NCI-H345 (cell line): Measurements from ENCODE around the gene OSBPL2.

Source experiments
- DNase-seq: peaks from one replicate; lab custom pipeline; 2025; lab: John Stamatoyannopoulos, UW

The OSBPL2 gene

DNA sequence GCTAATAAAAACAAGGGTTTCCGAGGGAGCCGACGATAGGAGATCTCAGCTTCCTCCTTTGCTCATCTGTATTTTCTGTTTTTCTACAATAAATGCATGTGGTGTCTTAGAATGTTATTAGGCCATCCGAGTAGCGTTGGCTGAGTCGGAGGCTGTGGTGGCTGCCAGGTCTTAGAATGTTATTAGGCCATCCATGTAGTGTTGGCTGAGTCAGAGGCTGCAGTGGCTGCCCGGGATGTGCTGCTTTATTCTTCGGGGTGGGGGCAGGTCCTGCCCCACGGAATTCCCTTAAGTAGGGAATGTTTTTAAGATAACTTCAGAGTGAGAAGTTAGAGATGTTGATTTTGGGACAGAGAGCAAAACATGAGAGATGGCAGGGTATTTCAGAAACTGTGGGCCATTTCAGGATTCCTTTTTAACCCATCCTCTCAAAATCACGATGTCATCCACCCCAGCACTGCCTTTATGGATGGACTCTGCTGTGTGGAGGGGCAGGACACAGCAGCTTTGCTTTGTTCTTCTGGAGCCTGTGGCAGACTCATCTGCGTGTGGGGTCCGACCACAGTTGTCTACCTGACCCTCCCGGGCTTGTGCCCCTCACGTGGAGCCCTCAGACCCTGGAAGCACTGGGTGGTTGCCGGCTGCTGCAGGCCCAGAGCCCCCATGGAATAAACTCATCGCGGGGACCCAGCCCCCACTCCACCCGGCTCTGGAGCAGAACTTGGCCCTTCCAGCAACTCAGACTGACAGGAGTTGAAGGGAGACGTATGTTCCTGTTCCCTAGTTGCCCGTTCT, 20.4 kb downstream of the OSBPL2 start:
- no peak for DNase-seq

- DNase-seq, result no peak
Observed at GRCh38 chr20:62259294-62259565, 20.9 kb downstream of the OSBPL2 start.

DNA sequence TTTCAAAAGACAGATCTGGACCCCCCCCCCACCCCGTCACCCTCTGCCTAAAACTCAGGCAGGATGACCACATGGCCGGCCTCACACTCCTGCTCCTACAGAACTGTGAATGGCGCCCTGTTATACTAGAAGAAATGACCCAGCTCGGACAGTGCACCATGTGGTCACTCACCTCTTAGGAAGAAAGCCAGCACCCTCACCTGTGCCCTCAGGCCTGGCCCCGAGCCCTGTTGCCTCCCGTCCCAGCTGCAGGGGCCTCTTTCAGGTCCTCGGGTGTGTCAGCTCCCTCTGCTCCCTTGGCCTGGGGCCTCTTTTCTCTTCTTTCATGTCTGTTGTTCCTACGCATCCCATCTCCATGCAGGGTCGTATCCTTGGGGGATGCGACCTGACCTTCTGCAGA, 23.7 kb downstream of the OSBPL2 start:
- DNase-seq, result no peak

DNA sequence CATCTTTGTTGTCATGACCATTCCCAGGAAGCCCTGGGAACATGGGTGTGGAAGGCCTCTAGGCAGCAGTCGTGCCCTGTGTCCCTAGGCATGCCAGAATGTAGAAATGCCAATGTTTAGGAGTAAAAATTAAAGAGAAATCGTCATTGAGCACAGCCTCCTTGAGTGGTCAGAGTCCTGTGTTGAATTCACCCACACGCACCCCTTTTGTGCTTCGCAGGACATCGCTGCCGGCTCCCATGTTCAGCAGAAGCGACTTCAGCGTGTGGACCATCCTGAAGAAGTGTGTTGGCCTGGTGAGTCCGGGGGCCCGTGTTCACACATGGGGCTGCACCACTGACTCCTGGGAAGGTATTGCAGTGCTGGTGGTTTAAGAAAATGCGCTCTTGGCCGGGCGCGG, 25.1 kb downstream of the OSBPL2 start:
- DNase-seq, result no peak

DNA sequence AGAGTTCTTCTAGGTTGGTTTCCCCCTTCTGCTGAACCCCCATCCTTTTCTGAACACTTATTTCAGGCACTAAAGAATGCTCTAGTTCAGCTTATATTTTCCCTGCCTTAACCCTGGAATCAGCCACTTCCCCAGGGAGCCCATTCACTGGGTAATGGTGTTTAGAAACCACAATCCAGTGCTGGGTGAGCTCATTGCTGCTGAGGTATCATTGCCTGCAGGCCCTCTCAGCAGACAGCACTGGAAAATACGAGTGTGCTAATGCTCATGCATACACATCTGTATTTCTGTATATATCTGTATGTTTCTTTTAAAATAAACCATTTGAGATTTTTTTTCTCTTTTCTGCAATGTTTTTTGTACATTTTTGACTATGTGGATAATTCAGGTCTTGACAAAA, 27.0 kb downstream of the OSBPL2 start:
- DNase-seq, result no peak

GRCh38 chr20:62266340-62266739, 28.0 kb downstream of the OSBPL2 start:
- DNase-seq, result no peak

DNA sequence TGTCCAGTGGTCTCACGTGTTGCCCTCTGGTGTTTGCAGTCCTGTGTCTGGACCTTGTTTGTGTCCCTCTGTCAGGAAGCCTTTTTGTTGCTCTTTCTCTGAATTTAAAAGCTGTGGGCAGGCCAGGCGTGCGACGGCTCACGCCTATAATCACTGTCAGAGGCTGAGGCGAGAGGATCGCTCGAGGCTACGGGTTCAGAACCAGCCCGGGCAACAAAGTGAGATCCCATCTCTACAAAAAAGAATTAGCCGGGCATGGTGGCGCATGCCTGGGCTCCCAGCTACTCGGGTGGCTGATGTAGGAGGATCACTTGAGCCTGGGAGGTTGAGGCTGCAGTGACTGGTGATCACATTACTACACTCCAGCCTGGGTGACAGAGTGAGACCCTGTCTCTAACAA, 28.5 kb downstream of the OSBPL2 start:
- DNase-seq, result no peak

- DNase-seq, result no peak
Observed at GRCh38 chr20:62267543-62267942, 29.2 kb downstream of the OSBPL2 start.

DNA sequence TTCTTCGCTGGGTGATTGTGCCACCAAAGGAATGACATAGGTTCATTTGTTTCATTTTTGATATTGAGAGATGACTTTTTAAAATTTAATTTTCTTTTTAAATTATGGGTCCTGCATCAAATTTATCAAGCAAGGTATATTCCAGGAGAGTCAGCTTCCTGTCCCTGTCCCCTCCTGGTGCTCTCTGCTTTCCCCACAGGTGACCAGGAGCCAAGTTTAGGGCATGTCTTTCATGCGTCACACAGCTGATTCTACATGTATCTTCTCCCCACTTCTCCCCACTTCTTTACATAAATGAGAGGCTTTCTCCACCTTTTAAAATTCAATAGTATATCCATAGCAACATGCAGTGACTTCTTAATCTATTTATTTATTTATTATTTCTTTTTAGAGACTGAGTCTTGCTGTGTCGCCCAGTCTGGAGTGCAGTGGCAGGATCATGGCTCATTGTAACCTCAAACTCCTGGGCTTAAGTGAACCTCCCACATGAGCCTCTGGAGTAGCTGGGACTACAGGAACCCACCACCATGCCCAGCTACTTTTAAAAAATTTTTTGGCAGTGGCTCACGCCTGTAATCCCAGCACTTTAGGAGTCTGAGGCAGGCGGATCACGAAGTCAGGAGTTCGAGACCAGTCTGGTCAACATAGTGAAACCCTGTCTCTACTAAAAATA, 30.0 kb downstream of the OSBPL2 start:
- no peak for DNase-seq

GRCh38 chr20:62269378-62269777, 31.1 kb downstream of the OSBPL2 start:
- no peak for DNase-seq

DNA sequence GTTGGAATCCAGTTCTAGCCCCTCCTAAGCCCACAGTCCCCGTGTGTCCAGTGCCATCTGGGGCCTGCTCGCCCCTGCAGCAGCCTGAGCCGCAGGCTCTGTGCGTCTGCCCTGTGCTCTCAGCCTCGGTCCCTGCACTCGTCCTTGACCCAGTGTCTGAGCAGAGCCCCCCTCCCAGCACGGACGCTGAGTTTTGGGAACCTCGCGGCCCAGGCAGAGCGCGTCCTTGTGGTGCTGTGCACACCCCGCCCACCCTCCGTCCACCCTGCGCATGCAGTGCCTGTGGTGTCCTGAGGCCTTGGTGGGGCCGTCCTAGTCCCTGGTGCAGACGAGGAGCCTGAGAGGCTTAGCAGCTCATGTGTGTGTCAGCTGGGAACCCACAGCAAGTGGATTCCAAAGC, 31.6 kb downstream of the OSBPL2 start:
- no peak for DNase-seq

GRCh38 chr20:62272200-62272599, 33.9 kb downstream of the OSBPL2 start:
- no peak for DNase-seq

DNA sequence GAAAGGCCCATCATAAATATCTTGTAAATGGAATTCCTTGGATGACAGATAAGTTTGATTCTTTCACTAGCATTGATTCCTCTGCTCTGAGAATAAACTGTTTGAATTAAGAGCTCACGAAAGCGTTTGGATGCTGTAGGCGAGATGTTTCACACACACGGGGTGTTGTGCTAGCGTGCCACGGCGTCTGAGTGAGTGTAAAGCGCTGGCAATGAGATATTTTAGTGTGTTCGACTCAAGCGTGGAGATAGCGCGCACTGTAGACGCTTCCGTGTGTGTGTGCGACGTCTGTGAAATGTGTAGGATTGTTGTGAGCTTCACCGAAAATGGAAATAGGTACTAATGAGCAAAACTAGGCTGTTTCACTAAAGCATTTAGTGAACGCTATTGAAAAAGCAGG, 35.1 kb downstream of the OSBPL2 start:
- no peak for DNase-seq

DNA sequence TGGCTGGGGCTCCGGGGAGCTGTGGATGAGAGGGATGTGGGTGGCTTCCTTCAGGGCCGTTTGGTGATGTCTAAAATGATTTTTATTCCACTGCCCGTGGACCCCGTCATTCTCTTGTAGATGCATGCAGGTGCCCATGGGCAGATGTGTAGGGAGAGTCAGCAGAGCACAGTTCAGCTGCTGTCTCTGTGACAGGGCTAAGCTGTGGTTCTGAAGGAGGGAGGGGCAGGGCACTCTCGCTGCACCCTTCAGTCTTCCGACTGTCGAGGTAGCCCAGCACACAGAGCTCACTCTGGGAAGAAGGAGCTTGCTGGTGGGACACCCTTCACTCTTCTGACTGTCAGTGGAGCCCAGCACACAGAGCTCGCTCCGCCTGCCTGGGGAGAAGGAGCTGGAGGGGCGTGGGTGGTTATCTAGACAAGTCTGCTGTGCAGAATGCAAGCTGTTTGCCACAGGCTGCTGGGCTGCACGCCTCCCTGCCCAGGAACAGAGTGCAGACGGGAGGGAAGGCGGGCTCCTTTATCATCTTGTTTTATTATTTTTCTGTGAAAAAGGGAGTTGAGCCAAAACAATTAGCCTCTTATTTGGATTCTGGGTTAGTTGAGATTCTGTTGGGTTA, 36.1 kb downstream of the OSBPL2 start:
- peak; percentile 50 for DNase-seq

DNA sequence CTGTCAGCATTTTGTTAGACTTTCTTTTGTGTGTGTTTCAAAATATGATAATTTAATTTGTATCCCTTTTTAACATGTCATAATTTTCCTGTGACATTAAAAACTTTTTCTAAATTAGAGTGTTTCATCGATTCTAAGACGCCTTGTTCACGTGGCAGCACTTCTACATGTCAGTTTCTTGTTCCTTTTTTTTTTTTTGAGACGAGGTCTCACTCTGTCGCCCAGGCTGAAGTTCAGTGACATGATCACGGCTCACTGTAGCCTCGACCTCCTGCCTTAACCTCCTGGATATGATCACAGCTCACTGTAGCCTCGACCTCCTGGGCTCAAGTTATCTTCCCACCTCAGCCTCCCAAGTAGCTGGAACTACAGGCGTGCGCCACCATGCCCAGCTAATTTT, 36.9 kb downstream of the OSBPL2 start:
- no peak for DNase-seq

DNA sequence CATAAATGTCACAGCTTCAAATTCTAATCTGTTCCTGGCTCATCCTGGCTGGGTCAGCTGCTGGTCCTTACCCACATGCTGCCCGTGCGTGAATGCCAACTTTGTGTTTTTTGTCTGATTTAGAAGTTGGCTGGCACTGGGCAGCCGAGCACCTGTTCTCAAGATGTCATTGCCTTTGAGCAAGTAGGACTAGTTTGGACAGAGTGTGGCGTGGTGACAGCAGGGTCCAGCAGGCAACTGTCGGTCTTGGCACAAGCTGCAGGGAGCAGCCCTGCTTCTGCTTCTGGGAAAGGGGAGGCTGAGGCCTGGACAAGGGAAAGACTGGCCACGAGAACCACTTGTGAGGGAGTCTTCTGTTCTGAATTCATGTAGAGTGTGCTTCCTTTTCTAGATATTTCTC, 38.1 kb downstream of the OSBPL2 start:
- DNase-seq, result no peak

GRCh38 chr20:62277253-62277652, 38.9 kb downstream of the OSBPL2 start:
- DNase-seq, result no peak

DNA sequence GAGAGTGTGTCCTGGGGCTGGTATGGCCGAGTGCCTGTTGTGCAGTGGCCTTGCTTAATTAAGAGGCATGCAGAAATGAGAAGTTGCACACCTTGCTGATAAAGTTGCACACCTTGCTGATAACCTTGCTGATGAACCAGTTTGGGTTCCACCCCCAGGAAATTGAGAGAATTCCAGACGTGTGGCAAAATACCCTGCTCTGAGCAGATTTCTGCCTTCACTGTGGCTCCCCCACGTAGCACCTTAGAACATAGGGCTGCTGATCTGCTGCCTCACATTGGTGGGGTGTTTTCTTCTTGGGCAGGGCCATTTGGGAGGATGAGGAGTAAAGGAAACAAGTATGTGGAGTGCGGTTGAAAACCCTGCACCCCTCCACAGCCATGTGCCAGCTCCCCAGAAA, 42.0 kb downstream of the OSBPL2 start:
- no peak for DNase-seq

- DNase-seq, result peak; percentile 98
Observed at GRCh38 chr20:62281161-62281933, 43.0 kb downstream of the OSBPL2 start.

DNA sequence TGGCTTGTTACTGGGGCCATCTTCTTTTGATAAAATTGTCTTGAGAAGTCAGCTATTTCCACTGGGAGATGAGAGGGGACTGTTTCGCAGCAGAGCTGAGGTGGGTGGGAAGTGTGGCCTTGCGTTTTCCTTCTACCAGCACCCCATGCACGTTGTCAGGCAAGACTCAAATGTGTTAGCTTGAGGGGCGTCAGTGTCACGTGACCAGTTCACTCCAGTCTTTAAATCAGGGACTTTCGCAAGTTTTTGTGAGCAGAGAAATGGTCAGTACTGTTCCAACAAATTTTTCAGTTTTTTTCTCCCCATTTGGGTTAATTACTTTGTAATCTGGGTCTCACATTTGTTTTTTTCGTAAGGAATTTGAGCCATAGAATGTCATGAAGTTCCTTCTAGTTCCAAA, 43.8 kb downstream of the OSBPL2 start:
- DNase-seq, result no peak

- DNase-seq, result no peak
Observed at GRCh38 chr20:62282877-62283503, 44.7 kb downstream of the OSBPL2 start.

- no peak for DNase-seq
Observed at GRCh38 chr20:62284448-62284847, 46.1 kb downstream of the OSBPL2 start.
